Left renal cortex interstitium (tissue), 4 donors: ENCODE measurements around the gene MGARP. TPM values are rescaled to one million over a fixed set of nuclear protein-coding genes. Genes with fewer than 3 reads are reported as not detected.

ENCODE experiments used
- polyA plus RNA-seq, 4 donors: library from polyadenylated mRNA; unstranded; fragments of 120-200 nt; gene quantifications; one replicate each; pipeline ENCODE4 v1.2.1, GENCODE V29; 2013; ENCODE audit not compliant: insufficient read length in 4 of 4

The MGARP gene
- polyA plus RNA-seq, 4 donors = 0.44 to 0.52 (median 0.48) TPM; not detected in 1

Other genes with a start within 250 kb of the MGARP start
- 10 to 100 TPM; 56.0 to 70.0 (median 63.7) TPM for gene ELF2, start 103.0 kb downstream of the MGARP start, polyA plus RNA-seq
- gene NAA15, start 21.3 kb upstream of the MGARP start, polyA plus RNA-seq = 10 to 100 TPM; 29.3 to 38.3 (median 35.2) TPM
- gene NDUFC1, start 22.3 kb upstream of the MGARP start, polyA plus RNA-seq = 100 to 1,000 TPM in 1 of 4 donors, 10 to 100 TPM in 3; 92.4 to 127 (median 92.9) TPM
- gene RAB33B, start 173.9 kb upstream of the MGARP start, polyA plus RNA-seq = 10 to 100 TPM; 10.1 to 13.0 (median 11.4) TPM